Suprapubic skin (tissue), 4 donors: ENCODE results near the gene TMEM270. TPM values are rescaled to one million over a fixed set of nuclear protein-coding genes. Genes with fewer than 3 reads are reported as not detected.
A peak's percentile ranks its signal among the peaks of the same experiment; 100 is the strongest.

ENCODE experiments used
- DNase-seq, 2 donors: peaks; one replicate each; pipeline ENCODE4 v3.0.0-alpha.2; 2019; ENCODE audit warnings: low spot score in 2 of 2
- H3K27ac ChIP-seq: fragments of 200-600 bp; sonication (generic); one replicate; pipeline ENCODE4 v1.5.1; 2019
- H3K27me3 ChIP-seq: fragments of 200-600 bp; sonication (generic); one replicate; pipeline ENCODE4 v1.5.1; 2019
- H3K36me3 ChIP-seq: fragments of 200-600 bp; sonication (generic); one replicate; pipeline ENCODE4 v1.5.1; 2019
- H3K4me1 ChIP-seq: fragments of 200-600 bp; sonication (generic); one replicate; pipeline ENCODE4 v1.5.1; 2019
- H3K4me3 ChIP-seq: fragments of 200-600 bp; sonication (generic); one replicate; pipeline ENCODE4 v1.5.1; 2019; ENCODE audit warnings: mild to moderate bottlenecking
- H3K9me3 ChIP-seq: fragments of 200-600 bp; sonication (generic); one replicate; pipeline ENCODE4 v1.5.1; 2019
- EP300 ChIP-seq: sonication (generic); formaldehyde crosslinking; IDR thresholded peaks from one replicate; pipeline ENCODE4 v1.6.1; 2017; ENCODE audit warnings: antibody characterized with exemption
- POLR2A ChIP-seq, 2 donors: fragments of 450-650 bp; IDR thresholded peaks; one replicate each; pipeline ENCODE4 v1.6.1; 2017; ENCODE audit warnings: antibody characterized with exemption in 2 of 2, mild to moderate bottlenecking in 2 of 2, moderate library complexity in 2 of 2
- POLR2AphosphoS5 ChIP-seq, 3 donors: sonication (generic); formaldehyde crosslinking; IDR thresholded peaks; one replicate each; pipeline ENCODE4 v1.6.1; 2017; ENCODE audit warnings: antibody characterized with exemption in 3 of 3
- WGBS: methylation state at CpG from one replicate; pipeline ENCODE4 v1.1.5; 2018; 5-methylcytosine and 5-hydroxymethylcytosine counted together
- total RNA-seq, 4 donors: library from RNA; depleted of rRNA; stranded (reverse); fragments of >200 nt; gene quantifications; one replicate each; pipeline ENCODE4 v1.1.0, GENCODE V29; 2016
- TF ChIP-seq, protein P1 (sequence below), 2 donors: fragments of 200-600 bp in 1 of 2; fragments of 450-650 bp in 1 of 2; sonication (generic) in 1 of 2; IDR thresholded peaks; one replicate each; pipeline ENCODE4 v1.5.1; 2016 to 2019; ENCODE audit warnings: antibody characterized with exemption in 2 of 2, mild to moderate bottlenecking in 1 of 2, moderate library complexity in 1 of 2

The TMEM270 gene
- total RNA-seq, 4 donors from 2014 or later = not detected

GRCh38 chr7:73829505-73829904 lies 31.5 kb upstream of the TMEM270 start:
- TF ChIP-seq EP300 (no peak), POLR2A (IDR thresholded peaks at IDR 0.05) (no peak), POLR2AphosphoS5 (IDR thresholded peaks at IDR 0.05) (no peak)
- TF ChIP-seq, protein P1, sequence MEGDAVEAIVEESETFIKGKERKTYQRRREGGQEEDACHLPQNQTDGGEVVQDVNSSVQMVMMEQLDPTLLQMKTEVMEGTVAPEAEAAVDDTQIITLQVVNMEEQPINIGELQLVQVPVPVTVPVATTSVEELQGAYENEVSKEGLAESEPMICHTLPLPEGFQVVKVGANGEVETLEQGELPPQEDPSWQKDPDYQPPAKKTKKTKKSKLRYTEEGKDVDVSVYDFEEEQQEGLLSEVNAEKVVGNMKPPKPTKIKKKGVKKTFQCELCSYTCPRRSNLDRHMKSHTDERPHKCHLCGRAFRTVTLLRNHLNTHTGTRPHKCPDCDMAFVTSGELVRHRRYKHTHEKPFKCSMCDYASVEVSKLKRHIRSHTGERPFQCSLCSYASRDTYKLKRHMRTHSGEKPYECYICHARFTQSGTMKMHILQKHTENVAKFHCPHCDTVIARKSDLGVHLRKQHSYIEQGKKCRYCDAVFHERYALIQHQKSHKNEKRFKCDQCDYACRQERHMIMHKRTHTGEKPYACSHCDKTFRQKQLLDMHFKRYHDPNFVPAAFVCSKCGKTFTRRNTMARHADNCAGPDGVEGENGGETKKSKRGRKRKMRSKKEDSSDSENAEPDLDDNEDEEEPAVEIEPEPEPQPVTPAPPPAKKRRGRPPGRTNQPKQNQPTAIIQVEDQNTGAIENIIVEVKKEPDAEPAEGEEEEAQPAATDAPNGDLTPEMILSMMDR (IDR thresholded peaks at IDR 0.05) = no peak
- no peak overlapping the region for H3K27ac ChIP-seq

DNA sequence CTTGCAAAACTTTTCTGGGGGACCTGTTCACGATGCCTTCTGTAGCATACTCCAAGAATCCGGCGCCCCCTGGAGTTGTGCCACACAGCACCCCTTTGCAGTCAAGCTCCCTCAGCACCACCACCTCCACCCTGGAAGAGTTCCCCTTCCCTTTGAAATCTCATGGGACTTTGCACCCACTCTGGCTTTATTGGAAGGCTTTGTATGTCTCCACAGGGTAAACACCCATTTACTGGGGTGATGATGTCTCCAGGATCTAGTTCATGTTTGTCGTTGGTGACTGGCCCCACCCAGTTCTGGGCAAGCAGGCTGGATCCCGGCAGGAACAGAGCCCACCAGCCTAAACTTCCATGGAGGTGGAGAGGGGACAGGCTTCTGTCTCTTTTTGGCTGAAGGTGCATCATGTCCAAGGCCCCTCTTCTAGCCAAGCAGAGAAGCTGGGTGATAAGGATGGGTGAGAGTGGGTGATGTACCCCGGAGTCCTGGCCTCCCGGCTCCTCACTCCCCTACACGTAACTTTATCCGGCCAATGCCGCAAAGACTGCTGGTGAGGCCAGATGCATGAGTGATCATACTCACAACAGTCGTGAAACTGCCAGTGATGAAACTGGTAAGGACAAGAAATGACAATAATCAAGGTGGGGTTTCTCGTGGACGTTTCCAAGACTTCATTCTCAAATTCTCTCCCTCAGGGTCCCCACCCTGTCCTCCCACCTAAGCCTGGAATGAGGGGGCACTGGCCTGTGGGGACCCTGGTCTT lies 30.9 kb upstream of the TMEM270 start:
- DNase-seq = no peak
- Histone ChIP-seq H3K27ac (peak overlapping the region; percentile 89), H3K36me3 (no peaks in the 10 kb centered on the region), H3K4me1 (peaks cover 59% of the 10 kb centered on the region), H3K27me3 (no peaks in the 10 kb centered on the region), H3K9me3 (no peaks in the 10 kb centered on the region), H3K4me3 (peak overlapping the region; percentile 47)
- 76% methylated on average over 12 of the region's 13 CpGs for WGBS
- TF ChIP-seq POLR2A (IDR thresholded peaks at IDR 0.05) (no peak), POLR2AphosphoS5 (IDR thresholded peaks at IDR 0.05) (no peak), EP300 (no peak)
- TF ChIP-seq, protein P1 (IDR thresholded peaks at IDR 0.05) = no peak

More at GRCh38 chr7:73829505-73829904, 31.5 kb upstream of the TMEM270 start:
- DNase-seq = no peak
- Histone ChIP-seq H3K9me3 (no peaks in the 10 kb centered on the region), H3K4me1 (peaks cover 59% of the 10 kb centered on the region), H3K36me3 (no peaks in the 10 kb centered on the region), H3K27me3 (no peaks in the 10 kb centered on the region), H3K4me3 (no peak overlapping the region)
- 66% methylated on average over 7 of the region's 7 CpGs for WGBS

DNA sequence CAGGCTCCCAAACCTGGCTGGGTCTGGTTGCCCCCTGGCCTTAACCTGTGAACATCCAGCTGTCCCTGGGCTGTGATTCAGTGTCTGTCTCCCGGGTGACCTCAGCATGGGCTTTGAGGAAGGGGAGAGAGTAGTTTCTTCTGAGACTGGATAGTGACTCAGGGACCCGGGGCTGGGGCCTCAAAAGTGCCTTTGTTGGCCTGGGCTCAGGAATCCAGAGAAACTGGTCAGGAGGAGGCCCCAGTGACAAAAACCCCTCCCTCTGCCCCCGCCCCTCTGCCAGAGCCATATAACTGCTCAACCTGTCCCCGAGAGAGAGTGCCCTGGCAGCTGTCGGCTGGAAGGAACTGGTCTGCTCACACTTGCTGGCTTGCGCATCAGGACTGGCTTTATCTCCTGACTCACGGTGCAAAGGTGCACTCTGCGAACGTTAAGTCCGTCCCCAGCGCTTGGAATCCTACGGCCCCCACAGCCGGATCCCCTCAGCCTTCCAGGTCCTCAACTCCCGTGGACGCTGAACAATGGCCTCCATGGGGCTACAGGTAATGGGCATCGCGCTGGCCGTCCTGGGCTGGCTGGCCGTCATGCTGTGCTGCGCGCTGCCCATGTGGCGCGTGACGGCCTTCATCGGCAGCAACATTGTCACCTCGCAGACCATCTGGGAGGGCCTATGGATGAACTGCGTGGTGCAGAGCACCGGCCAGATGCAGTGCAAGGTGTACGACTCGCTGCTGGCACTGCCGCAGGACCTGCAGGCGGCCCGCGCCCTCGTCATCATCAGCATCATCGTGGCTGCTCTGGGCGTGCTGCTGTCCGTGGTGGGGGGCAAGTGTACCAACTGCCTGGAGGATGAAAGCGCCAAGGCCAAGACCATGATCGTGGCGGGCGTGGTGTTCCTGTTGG lies 30.0 kb upstream of the TMEM270 start, which contains the start of gene CLDN4:
Gene CLDN4, plus strand, starts transcription at position 316 of the 903 bp plus-strand sequence. Its CDS starts 206 bp downstream, at position 522.
- no peaks in the 10 kb centered on the region for H3K36me3 ChIP-seq
- peak within 1 kb of the TSS; percentile 89 for H3K27ac ChIP-seq
- peak; percentile 87 to 88 for DNase-seq
- TF ChIP-seq POLR2AphosphoS5 (IDR thresholded peaks at IDR 0.05) = peak in 2 of 3 donors; percentile 53 to 65
- TF ChIP-seq POLR2A (IDR thresholded peaks at IDR 0.05) = peak in 1 of 2 donors; percentile 60
- no peak for TF ChIP-seq EP300
- TF ChIP-seq, protein P1 (IDR thresholded peaks at IDR 0.05) = no peak
- peaks cover 59% of the 10 kb centered on the region for H3K4me1 ChIP-seq
- no peaks in the 10 kb centered on the region for H3K27me3 ChIP-seq
- no peaks in the 10 kb centered on the region for H3K9me3 ChIP-seq
- peak within 1 kb of the TSS; percentile 47 for H3K4me3 ChIP-seq
- WGBS = 38% methylated on average over 14 of the region's 42 CpGs

- Histone ChIP-seq H3K27ac (peak overlapping the region; percentile 89), H3K27me3 (no peaks in the 10 kb centered on the region), H3K4me1 (peaks cover 59% of the 10 kb centered on the region), H3K9me3 (no peaks in the 10 kb centered on the region), H3K36me3 (no peaks in the 10 kb centered on the region), H3K4me3 (peak overlapping the region; percentile 47)
- 47% methylated on average over 10 of the region's 16 CpGs for WGBS
- DNase-seq = no peak
- TF ChIP-seq POLR2A (IDR thresholded peaks at IDR 0.05) (no peak), EP300 (no peak), POLR2AphosphoS5 (IDR thresholded peaks at IDR 0.05) (no peak)
- TF ChIP-seq, protein P1 (IDR thresholded peaks at IDR 0.05) = no peak
These were observed 29.4 kb upstream of the TMEM270 start for GRCh38 chr7:73831584-73831833.
